HG03175 (cell line): ENCODE measurements around the gene DNASE2B.

Source experiments
- ATAC-seq: cut with Tn5 transposase; IDR thresholded peaks from one replicate; pipeline ENCODE4 v1.9.1; 2021; ENCODE audit warnings: mild to moderate bottlenecking, moderate library complexity; ENCODE audit not compliant: unreplicated experiment

Gene DNASE2B

GRCh38 chr1:84373436-84374141, 24.7 kb upstream of the DNASE2B start:
- no peak for ATAC-seq

DNA sequence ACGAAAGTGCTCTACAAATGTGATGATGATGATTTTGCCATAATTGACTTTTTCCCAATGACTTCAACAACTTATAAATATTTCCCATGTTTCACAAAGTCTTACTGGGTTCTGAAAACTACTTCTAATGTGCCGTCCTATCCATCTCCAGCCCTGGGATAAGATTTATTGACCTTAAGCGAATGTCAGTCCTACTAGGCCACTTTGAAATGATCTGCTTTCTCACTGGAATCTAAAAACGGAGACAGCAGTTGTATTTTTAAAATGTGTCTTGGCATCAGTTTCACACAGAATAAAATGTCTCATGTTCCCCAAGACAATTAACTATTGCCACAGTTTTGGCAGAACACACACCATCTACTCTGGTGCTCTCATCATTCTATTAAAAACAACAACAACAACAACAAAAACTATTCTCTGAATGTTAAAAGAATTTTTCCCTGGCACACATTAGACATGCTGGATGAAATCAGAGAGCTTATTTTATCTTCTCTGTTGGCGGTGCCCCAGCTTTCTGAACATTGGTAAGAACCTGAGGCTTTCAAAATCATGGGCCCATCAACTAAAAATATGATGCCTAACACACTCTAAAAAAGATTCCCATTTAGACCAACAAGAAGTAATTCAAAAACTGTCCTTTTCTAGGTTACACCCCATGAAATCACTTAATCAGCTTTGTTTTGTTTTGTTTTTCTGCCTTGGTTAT, 23.1 kb upstream of the DNASE2B start:
- no peak for ATAC-seq

DNA sequence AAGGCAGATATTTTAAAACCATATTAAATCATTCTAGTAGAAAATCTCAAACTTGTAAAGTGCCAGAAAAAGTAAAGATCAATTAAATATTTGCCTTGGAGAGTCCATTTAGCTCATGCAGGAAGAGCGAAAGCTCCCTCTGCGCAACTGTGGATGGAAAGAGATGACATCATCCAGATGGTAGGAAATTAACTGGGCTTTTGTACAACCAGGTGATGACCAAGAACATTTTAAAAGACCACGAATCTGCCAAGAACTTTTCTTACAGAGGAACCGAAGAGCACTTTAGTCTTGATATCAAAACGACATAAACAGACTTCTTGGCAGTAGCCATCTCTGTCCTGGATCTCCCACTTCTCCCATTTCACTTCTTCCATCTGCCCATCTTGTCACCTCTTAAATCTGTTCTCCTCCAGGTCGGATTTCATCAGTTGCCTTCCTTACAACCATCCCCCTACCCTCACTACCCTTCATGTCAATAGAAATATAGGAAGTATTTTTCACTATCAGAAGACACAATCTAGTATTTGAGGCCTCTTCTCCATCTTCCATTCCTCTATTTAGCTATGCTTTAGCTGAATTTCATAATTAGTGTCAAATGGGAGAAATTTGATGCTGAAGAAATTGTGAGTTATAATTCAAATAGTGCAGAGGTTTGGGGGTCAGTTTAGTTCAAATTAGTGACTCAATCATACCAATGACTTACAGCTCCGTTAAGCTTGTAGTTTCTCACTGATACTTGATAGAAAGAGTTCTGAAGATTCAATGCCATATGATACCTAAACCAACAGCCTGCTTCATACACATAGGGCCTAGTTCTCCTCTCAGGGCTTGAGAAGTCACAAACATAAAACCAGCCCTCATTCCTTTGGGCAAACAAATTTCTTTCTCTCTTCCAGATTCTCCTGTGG, 22.0 kb upstream of the DNASE2B start:
- ATAC-seq: no peak

DNA sequence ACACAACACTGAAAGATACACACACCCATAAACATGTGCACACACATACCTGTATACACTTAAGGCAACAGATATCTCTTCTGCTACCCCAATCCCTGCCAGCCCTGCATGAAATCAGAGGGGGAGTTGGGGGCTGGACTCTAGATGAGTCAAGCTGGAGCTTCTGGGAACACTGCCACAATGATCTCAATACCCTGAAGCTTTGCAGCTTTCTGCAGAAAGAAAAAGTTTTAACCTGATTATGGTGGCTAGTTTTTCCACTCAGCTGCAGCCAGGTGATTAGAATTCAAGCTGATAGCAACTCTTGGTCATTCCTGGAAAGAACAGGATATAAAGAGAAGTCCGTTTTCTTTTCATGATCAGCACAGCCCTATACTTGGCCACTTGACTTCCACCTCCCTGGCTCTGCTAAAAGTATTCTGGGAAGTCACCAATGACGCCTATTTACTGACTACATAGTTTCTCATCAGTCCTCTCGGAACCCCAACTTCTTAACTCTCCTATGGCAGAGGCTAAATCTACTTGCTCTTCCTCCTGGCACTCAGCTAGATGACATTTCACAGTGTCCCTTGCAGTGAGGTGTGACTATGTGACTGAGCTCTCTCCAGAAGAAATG, 20.7 kb upstream of the DNASE2B start:
- no peak for ATAC-seq

GRCh38 chr1:84379138-84379916, 19.0 kb upstream of the DNASE2B start:
- ATAC-seq: no peak

DNA sequence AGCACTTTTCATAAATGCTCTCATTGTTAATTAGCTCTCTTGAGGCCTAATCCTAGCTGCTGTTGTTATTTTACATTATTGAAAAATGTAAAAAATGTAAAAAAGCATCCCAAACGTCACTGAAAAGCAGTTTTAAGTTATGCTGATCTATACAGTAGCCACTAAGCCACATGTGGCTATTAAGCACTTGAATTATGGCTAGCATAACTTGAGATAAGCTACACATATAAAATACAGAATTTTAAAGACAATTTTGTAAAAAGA, 18.4 kb upstream of the DNASE2B start:
- no peak for ATAC-seq

GRCh38 chr1:84382127-84382526, 16.2 kb upstream of the DNASE2B start:
- no peak for ATAC-seq

DNA sequence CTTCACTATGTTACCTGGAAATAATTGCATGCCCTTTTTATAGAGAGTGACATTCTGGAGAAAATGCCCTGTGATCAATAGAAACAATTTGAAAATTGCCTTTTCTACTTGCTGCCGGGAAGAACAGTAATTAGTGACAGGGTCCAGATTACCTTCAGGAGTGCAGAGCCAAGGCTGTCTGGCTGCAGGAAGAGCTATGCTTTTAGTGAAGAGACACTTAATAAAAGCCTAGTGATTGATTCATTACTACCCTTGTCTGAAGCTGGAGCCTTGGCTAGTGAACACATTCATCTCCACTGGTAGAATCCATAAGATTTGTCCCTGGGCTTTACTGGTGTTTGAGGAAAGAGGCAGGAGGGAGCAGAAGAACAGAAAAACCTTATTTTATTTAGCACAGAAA, 12.9 kb upstream of the DNASE2B start:
- no peak for ATAC-seq

GRCh38 chr1:84386716-84387479, 11.4 kb upstream of the DNASE2B start:
- no peak for ATAC-seq

DNA sequence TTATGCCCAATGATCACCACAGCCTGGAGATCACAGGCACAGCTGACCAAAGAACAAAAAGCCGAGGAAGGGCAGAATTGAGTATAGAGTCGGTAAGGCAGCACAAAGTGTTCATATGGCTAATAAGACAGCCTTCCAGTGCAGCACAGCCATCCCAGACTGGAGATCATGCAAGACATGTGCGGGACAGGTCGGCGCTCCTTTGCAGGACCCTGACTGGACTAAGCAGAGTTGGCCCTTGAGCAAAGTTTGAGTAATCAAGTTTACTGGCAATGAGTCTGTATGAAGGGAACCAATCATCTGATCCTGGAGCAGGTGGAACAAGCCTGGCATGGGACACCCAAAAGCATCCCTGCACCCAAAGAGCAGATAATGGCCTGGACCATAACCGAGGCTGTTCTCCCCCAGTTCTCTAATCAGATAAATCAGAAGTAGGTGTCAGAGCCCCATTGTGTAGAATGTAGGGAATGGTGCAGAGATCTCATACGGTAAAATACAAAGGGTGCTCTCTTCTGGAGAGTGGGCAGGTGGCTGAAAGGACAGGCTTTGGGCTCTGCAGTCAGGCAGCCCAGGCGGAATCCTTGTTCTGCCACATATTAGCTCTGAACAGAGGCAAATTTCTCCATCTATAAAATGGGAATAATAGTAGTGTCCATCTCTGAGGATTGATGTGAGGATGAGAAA, 10.7 kb upstream of the DNASE2B start:
- ATAC-seq: no peak

GRCh38 chr1:84390226-84390625, 8.1 kb upstream of the DNASE2B start:
- no peak for ATAC-seq

DNA sequence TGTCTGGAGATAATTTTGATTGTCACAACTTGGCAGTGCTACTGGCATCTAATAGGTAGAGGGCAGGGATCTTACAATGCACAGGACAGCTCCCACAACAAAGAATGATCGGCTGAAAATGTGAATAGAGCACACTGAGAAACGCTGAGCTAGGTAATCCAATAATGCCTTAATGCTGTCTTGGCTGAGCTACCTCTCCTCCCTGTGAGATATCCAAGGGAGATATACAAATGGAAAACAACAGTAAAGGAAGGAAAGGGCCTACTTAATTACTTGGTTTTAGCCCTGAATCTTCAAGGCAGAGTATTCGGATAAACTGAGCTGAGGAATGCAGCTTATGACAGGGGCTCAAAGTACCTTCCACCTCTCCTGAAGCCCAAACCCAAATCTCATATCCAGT, 2.9 kb downstream of the DNASE2B start:
- ATAC-seq: no peak

GRCh38 chr1:84402060-84402459, 3.8 kb downstream of the DNASE2B start:
- no peak for ATAC-seq

- ATAC-seq: no peak
Observed at GRCh38 chr1:84402501-84402900, 4.2 kb downstream of the DNASE2B start.

DNA sequence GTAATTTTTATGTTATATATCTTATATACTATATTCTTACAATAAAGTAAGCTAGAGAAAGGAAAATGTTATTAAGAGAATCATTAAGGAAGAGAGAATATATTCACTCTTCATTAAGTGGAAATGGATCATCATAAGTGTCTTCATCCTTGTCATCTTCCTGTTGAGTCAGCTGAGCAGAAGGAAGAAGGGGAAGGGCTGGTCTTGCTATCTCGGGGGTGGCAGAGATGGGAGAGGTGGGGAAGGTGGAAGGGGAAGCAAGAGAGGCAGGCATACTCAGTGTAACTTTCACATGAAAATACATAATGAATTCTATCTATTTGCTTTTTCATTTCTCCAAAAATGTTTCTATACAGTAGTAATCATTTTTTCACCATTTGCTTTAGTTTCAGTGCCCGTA, 5.1 kb downstream of the DNASE2B start:
- no peak for ATAC-seq

DNA sequence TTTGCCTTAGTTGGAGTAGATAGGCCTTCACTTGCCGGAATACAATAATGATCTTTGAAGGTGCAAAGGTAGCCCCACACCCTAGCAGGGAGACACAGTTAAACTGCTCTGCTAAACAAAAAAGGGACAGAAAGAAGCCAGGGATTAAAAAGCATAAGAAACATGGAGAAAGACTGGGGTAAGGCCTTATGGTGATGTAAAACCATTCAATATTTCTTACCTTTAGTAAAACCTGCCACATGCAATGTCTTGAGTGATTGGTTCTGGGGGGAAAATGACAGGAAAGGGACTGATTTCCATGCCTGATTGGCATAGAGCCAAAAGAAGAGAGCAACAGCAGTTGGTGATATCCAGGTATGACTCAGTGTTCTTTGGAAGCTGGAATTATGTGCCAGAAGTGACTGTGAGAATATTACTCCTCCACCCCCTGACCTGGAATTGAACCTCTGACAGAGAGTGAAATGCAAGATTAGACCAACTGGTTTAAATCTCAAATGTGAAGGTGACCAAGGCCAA, 8.1 kb downstream of the DNASE2B start:
- ATAC-seq: no peak

- ATAC-seq: no peak
Observed at GRCh38 chr1:84407524-84407923, 9.2 kb downstream of the DNASE2B start.

DNA sequence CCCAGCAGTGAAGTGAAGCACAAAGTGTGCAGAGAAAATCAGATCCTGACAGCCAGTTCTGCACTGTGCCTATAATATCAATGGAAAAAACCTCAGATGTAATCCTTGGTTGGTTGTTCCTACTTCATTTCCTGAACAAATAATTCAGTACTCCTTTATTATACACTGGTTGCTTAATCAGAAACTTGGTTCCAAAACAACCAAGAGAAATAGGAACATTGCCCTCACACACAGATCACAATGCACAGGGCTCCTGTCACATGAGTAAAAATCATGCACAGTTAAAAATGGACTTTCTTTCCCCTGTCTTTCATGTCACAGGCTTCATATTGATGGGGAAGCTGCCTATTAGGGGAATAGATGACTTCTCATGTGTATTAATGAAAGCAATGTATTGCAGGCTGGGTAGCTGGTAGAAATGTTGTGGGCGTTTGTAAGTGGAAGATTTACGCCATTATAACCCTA, 9.7 kb downstream of the DNASE2B start:
- no peak for ATAC-seq

DNA sequence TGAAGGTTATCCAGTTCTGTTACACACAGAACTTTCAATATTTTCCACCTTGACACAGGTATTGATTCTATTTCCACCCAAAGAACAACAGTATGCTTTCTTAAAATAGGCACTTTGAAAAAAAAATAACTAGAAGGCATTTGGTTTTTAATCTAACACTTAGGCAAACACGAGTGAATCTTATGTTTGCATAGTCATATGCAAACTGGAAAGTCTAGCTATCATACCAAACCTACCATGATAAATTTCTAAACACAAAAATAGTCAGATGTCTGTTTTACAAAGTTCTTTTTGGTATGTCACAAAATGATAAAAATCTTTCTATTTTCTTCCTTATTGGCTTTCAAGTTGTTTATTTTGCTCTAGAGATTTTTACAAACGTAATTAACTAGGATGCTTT, 11.6 kb downstream of the DNASE2B start:
- no peak for ATAC-seq
